Peyer's patch (tissue), 4 donors: Measurements from ENCODE around the gene HNMT. TPM values are rescaled to one million over a fixed set of nuclear protein-coding genes. Genes with fewer than 3 reads are reported as not detected.

Source experiments
- DNase-seq, 3 donors: peaks; one replicate each; pipeline ENCODE4 v3.0.0-alpha.2; 2017 to 2019
- H3K27ac ChIP-seq, 4 donors: fragments of 200-600 bp; sonication (generic); one replicate each; pipeline ENCODE4 v1.5.1; 2016 to 2019
- H3K27me3 ChIP-seq, 2 donors: fragments of 200-600 bp; sonication (generic); one replicate each; pipeline ENCODE4 v1.5.1; 2019
- H3K36me3 ChIP-seq, 3 donors: fragments of 200-600 bp; sonication (generic); one replicate each; pipeline ENCODE4 v1.5.1; 2016 to 2019
- H3K4me1 ChIP-seq, 4 donors: fragments of 200-600 bp; sonication (generic); one replicate each; pipeline ENCODE4 v1.5.1; 2016 to 2019
- H3K4me3 ChIP-seq, 4 donors: fragments of 200-600 bp; sonication (generic); 1 replicate in 3 of 4; 2 replicates in 1 of 4; pipeline ENCODE4 v1.5.1; 2016 to 2019; ENCODE audit warnings: mild to moderate bottlenecking in 1 of 4
- H3K9me3 ChIP-seq, 4 donors: fragments of 200-600 bp; sonication (generic); one replicate each; pipeline ENCODE4 v1.5.1; 2016 to 2019; ENCODE audit warnings: mild to moderate bottlenecking in 1 of 4
- POLR2A ChIP-seq, 2 donors: fragments of 450-650 bp; IDR thresholded peaks; one replicate each; pipeline ENCODE4 v1.5.1; 2017; ENCODE audit warnings: antibody characterized with exemption in 2 of 2, mild to moderate bottlenecking in 2 of 2, moderate library complexity in 2 of 2
- total RNA-seq, 4 donors: library from RNA; depleted of rRNA; stranded (reverse); fragments of >200 nt; gene quantifications; one replicate each; pipeline ENCODE4 v1.1.0, GENCODE V29; 2016
- TF ChIP-seq, protein P1 (sequence below), 6 experiments: fragments of 450-650 bp in 4 of 6; fragments of 200-600 bp in 2 of 6; sonication (generic) in 1 of 6; IDR thresholded peaks; one replicate each; pipeline ENCODE4 v1.5.1; 2017 to 2019; ENCODE audit warnings: antibody characterized with exemption in 6 of 6, mild to moderate bottlenecking in 3 of 6, moderate library complexity in 1 of 6

HNMT gene
- total RNA-seq, 4 donors from 2014 or later: 12.8 to 52.0 (median 26.7) TPM

DNA sequence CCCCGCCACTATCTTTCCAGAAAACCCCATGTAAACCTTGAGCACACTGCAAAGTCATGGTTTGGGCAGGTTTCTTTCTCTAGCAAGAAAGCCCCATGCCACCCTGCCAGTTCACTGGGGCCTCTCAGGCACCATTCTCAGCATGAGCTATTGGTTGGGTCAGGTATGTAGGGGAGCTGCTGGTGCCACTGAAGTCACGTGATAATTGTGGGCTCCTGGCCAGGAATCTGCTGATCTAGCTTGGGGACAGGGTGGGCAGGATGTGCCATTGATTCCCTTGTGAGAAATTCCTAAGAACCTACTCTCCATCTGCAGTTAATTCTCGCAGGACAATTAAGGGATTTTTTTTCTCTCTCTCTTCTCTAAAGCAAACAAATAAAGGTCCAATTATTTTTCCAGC lies 26.5 kb upstream of the HNMT start:
- no peak for DNase-seq
- Histone ChIP-seq H3K36me3 (no peaks in the 10 kb centered on the region), H3K4me3 (no peak overlapping the region), H3K4me1 (peaks cover 0 to 11% (median 0%) of the 10 kb centered on the region in 4 donors), H3K27me3 (no peaks in the 10 kb centered on the region), H3K27ac (no peak overlapping the region), H3K9me3 (no peaks in the 10 kb centered on the region)
- no peak for TF ChIP-seq POLR2A (IDR thresholded peaks at IDR 0.05)
- TF ChIP-seq, protein P1, sequence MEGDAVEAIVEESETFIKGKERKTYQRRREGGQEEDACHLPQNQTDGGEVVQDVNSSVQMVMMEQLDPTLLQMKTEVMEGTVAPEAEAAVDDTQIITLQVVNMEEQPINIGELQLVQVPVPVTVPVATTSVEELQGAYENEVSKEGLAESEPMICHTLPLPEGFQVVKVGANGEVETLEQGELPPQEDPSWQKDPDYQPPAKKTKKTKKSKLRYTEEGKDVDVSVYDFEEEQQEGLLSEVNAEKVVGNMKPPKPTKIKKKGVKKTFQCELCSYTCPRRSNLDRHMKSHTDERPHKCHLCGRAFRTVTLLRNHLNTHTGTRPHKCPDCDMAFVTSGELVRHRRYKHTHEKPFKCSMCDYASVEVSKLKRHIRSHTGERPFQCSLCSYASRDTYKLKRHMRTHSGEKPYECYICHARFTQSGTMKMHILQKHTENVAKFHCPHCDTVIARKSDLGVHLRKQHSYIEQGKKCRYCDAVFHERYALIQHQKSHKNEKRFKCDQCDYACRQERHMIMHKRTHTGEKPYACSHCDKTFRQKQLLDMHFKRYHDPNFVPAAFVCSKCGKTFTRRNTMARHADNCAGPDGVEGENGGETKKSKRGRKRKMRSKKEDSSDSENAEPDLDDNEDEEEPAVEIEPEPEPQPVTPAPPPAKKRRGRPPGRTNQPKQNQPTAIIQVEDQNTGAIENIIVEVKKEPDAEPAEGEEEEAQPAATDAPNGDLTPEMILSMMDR (IDR thresholded peaks at IDR 0.05): no peak

DNA sequence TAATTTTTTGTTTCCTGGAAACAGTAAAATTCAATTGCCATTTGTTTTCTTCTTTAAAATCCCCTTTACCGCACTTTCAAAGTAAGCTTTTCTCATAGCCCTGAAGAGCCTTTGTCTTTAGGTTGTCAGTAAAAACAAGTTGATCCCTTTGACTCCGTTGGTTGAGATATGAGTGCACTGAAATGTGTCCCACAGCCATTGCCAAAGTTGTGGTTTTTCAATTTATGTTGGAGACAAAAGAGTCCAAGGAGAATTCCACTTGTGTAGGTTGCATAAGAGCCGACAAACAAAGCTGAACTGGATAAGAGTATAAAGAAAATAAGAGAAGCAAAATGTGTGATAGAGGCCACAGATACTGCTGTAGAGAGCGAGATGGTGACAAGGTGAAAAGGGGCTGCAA lies 26.1 kb upstream of the HNMT start:
- H3K4me1 ChIP-seq: peaks cover 0 to 11% (median 0%) of the 10 kb centered on the region in 4 donors

DNA sequence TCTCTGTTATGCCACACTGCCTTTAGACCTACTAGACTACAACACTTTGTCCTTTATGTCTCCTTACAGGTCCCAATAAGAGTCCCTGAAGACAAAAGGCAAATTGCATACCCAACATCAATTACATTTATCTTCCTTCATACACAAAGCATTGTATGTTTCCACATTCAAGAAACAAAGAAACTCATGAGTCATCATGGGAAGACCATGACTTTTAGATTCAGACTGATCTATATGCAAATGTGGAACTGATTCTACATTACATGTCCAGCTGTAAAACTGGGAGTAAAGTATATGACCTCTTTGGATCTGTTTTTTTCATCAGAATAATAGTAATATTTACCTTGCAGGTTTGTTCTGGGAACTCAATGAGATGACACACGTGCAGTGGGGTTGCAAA lies 25.2 kb upstream of the HNMT start:
- Histone ChIP-seq H3K9me3 (no peaks in the 10 kb centered on the region), H3K4me1 (peaks cover 0 to 11% (median 0%) of the 10 kb centered on the region in 4 donors), H3K27me3 (no peaks in the 10 kb centered on the region), H3K36me3 (no peaks in the 10 kb centered on the region), H3K27ac (no peak overlapping the region), H3K4me3 (no peak overlapping the region)
- no peak for DNase-seq
- no peak for TF ChIP-seq POLR2A (IDR thresholded peaks at IDR 0.05)
- TF ChIP-seq, protein P1 (IDR thresholded peaks at IDR 0.05): no peak

More for the DNA sequence above, 26.1 kb upstream of the HNMT start:
- H3K9me3 ChIP-seq: no peaks in the 10 kb centered on the region
- no peaks in the 10 kb centered on the region for H3K36me3 ChIP-seq
- DNase-seq: no peak
- no peaks in the 10 kb centered on the region for H3K27me3 ChIP-seq
- TF ChIP-seq, protein P1 (IDR thresholded peaks at IDR 0.05): no peak
- no peak for TF ChIP-seq POLR2A (IDR thresholded peaks at IDR 0.05)
- no peak overlapping the region for H3K4me3 ChIP-seq
- no peak overlapping the region for H3K27ac ChIP-seq

DNA sequence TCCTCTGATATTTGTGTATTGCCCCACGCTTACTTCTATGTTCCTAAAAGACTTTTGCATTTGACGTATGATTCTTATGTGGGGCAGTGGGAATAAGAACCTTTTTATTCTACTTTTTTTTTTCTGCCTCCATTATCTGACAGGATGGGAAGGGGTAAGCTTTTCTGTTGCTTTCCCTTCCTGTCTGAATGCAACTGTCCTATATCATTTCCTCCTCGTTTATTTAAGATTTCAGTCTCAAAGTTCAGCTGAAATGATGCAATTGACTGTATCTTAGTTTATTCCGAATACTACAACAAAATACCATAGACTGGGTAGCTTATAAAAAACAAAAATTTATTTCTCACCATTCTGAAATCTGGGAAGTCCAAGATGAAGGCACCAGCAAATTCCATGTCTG lies 24.1 kb upstream of the HNMT start:
- Histone ChIP-seq H3K27me3 (no peaks in the 10 kb centered on the region), H3K4me1 (peaks cover 0 to 11% (median 0%) of the 10 kb centered on the region in 4 donors), H3K27ac (no peak overlapping the region), H3K4me3 (no peak overlapping the region), H3K36me3 (no peaks in the 10 kb centered on the region), H3K9me3 (no peaks in the 10 kb centered on the region)
- no peak for DNase-seq
- TF ChIP-seq POLR2A (IDR thresholded peaks at IDR 0.05): no peak
- TF ChIP-seq, protein P1 (IDR thresholded peaks at IDR 0.05): no peak

DNA sequence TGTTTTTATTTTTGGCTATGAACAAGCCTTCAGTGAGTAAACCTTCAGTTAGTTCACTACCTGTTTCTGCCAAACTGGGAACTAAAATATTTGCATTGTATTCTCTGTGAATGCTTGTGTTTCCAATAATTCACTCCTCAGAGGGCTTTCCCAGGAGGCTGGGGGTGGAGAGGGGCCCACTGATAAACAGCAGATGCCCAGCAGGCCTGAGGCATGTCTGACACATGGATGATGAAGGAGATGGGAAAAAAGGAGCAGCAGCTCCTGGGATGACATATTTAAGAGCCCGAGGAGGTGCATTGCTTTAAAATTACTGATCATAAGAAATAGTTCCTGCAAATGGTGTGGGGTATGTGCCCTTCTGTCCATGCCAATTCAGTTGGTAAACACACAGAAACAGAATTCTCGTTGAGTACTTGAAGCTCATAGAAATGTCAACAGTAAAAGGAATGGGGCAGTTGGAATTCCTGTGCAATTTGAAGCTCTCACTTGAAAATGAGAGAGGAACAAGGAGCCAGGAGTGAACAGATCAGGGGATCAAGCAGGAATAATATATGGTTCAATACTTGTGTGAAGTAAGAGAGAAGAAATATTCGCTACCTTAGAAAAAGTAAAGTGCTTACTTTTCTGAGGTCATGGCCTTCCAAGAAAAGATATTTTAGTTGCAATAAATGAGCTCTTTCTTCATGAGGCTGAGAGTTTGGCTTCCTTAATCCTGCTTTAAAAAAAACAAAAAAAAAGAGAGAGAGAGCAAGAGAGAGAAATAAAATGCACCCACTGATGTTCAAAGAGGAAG lies 22.0 kb upstream of the HNMT start:
- H3K4me1 ChIP-seq: peaks cover 0 to 11% (median 0%) of the 10 kb centered on the region in 4 donors
- no peaks in the 10 kb centered on the region for H3K36me3 ChIP-seq
- no peaks in the 10 kb centered on the region for H3K9me3 ChIP-seq
- TF ChIP-seq, protein P1 (IDR thresholded peaks at IDR 0.05): no peak
- TF ChIP-seq POLR2A (IDR thresholded peaks at IDR 0.05): no peak
- H3K4me3 ChIP-seq: peak overlapping the region in 1 of 4 donors; percentile 20
- peak overlapping the region in 1 of 4 donors; percentile 33 for H3K27ac ChIP-seq
- no peaks in the 10 kb centered on the region for H3K27me3 ChIP-seq
- no peak for DNase-seq
